Gastroesophageal sphincter (tissue), 3 donors: ENCODE measurements around the gene MGLL.

Experiments used
- POLR2AphosphoS5 ChIP-seq: sonication (generic); formaldehyde crosslinking; IDR thresholded peaks from one replicate; pipeline ENCODE4 v1.6.1; 2017; ENCODE audit warnings: antibody characterized with exemption
- TF ChIP-seq, protein P1 (sequence below), 4 experiments: fragments of 200-600 bp in 2 of 4; fragments of 450-650 bp in 2 of 4; sonication (generic) in 1 of 4; IDR thresholded peaks; one replicate each; pipeline ENCODE4 v1.5.1; 2017 to 2019; ENCODE audit warnings: antibody characterized with exemption in 4 of 4, mild to moderate bottlenecking in 2 of 4, moderate library complexity in 2 of 4

DNA sequence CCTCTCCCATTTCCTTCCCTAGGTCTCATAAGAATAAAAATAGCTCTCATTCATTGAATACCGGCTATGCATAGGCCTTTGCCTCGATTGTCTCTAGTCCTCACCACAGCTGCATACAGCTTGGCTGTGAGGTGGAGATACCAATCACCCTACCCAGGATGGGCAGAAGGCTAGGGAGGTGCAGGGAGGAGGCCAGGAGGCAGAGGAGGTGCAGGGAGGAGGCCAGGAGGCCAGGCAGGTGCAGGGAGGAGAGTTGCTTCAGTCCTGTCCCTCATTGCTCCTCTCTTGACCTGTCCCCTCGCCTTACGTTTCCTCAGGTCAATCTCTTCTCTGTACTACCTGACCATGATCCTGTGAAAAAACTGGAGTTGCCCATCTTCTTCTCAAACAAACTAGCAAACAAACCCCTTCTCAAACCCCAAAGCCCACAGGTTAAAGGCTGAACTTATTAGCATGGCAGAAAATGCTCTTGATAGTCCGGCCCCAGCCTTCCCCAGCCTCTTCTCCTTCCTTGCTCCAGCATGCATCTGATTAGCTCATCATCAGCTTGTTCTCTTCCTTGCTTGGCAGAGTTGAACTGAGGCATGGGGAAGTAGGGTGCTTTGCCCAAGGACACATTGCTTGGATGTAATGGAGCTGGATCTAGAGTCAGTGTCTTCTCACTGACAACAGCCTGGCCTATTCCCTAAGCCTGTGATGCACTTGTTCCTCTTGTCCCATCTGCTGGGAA, 177.5 kb downstream of the MGLL start:
- no peak for TF ChIP-seq POLR2AphosphoS5
- TF ChIP-seq, protein P1, sequence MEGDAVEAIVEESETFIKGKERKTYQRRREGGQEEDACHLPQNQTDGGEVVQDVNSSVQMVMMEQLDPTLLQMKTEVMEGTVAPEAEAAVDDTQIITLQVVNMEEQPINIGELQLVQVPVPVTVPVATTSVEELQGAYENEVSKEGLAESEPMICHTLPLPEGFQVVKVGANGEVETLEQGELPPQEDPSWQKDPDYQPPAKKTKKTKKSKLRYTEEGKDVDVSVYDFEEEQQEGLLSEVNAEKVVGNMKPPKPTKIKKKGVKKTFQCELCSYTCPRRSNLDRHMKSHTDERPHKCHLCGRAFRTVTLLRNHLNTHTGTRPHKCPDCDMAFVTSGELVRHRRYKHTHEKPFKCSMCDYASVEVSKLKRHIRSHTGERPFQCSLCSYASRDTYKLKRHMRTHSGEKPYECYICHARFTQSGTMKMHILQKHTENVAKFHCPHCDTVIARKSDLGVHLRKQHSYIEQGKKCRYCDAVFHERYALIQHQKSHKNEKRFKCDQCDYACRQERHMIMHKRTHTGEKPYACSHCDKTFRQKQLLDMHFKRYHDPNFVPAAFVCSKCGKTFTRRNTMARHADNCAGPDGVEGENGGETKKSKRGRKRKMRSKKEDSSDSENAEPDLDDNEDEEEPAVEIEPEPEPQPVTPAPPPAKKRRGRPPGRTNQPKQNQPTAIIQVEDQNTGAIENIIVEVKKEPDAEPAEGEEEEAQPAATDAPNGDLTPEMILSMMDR (IDR thresholded peaks at IDR 0.05): no peak
